ENCODE data around the gene P2RX1. TPM values are rescaled to one million over a fixed set of nuclear protein-coding genes. Genes with fewer than 3 reads are reported as not detected.

P2RX1 gene
- total and polyA plus RNA-seq, 12 donors: 0.27 to 2.6 (median 0.49) TPM

DNA sequence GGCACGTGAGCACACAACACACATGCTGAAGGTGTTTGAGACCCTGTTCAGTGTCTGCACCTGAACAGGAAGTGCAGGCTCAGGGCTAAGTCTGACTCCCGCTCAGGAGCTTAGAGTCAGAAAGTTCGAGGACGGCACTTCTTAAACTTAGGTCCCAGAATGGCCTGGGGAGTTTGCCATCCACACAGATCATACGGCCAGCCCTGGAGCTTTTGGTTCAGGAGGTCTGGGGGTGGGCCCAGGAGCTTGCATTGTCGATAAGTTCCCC, 19.4 kb downstream of the P2RX1 start:
- Histone ChIP-seq H3K4me3 (no peak overlapping the region), H3K4me1 (peaks cover 11 to 43% (median 37%) of the 10 kb centered on the region in 9 donors), H3K36me3 (peaks cover 0 to 5% (median 0%) of the 10 kb centered on the region in 9 donors), H3K27me3 (no peaks in the 10 kb centered on the region), H3K9me3 (no peaks in the 10 kb centered on the region), H3K27ac (peak overlapping the region in 1 of 10 donors; percentile 26)
- no peak for DNase-seq
- no peak for ATAC-seq
- 74 to 86% methylated on average over 6 of the region's 6 CpGs for WGBS, 2 donors
- no peak for TF ChIP-seq CTCF (IDR thresholded peaks at IDR 0.05)
- intact Hi-C loops (cut with DNase I): no loop called here

DNA sequence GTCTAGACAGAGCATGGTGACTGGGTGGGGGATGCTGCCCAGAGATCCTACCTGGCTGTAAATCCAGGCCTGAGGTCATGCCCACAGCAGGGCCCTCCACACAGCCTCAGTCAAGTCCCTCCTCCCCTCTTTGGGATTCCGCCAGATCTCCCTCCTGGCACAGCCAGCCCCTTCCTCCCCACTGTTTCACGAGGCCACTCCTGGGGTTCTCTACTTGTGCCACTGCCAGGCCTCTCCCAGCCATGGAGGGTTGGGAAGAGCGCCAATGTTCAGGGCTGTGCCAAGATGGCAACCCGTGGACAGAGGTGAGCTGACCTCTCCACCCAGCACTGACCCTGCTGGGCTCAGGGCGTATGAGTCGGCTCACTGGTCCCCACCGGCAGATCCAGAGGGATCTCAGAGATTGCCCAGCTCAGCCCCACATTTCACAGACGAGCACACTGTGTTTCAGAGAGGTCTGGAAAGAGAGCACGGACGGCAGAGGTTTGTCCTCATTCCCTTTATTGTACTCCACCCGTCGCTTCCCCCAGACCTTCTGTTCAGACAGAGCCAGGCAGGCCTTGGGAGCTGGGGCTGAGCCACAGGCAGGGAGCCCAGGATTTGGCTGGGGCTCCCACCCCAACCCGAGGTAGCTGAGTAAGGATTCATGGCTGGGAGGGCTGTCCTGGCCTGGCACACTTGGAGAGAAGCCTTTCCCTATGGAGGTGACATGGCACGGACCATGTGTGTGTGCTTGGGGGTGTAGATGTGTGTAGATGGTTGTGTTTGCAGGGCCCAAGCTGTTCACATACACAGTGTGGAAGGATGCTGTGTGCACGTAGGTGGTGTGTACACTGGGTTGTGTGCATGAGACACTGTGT, 19.9 kb downstream of the P2RX1 start:
- no peak for DNase-seq
- ATAC-seq: no peak
- no peak for TF ChIP-seq CTCF (IDR thresholded peaks at IDR 0.05)
- Histone ChIP-seq H3K9me3 (no peaks in the 10 kb centered on the region), H3K4me3 (no peak overlapping the region), H3K27me3 (no peaks in the 10 kb centered on the region), H3K36me3 (peaks cover 0 to 5% (median 0%) of the 10 kb centered on the region in 9 donors), H3K27ac (peak overlapping the region in 7 of 10 donors; percentile 11 to 91 (median 50)), H3K4me1 (peaks cover 17 to 49% (median 42%) of the 10 kb centered on the region in 9 donors)
- intact Hi-C loops (cut with DNase I): no loop called here
- WGBS, 2 donors: 65 to 72% methylated on average over 15 of the region's 15 CpGs

DNA sequence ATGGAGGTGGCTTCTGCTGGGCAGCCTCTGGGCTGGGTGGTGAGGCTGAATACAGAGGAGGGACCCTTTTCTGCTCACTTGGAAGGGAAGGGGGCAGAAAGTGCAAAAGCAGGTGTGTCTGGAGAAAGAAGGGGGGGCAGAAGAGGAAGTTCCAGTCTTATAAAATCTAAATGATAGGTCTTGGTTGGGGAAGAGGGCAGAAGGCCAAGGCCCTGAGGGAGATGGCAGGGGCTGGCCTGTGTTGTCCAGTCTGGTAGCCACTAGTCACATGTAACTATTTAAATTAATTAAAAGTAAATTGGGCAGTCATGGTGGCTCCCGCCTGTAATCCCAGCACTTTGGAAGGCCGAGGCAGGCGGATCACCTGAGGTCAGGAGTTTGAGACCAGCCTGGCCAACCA, 20.9 kb downstream of the P2RX1 start:
- Histone ChIP-seq H3K36me3 (peaks cover 0 to 5% (median 0%) of the 10 kb centered on the region in 9 donors), H3K9me3 (no peaks in the 10 kb centered on the region), H3K27ac (peak overlapping the region; percentile 55 to 91 (median 84)), H3K4me3 (no peak overlapping the region), H3K4me1 (peaks cover 18 to 59% (median 47%) of the 10 kb centered on the region in 9 donors), H3K27me3 (no peaks in the 10 kb centered on the region)
- ATAC-seq (no peak), DNase-seq (no peak)
- 98% methylated on average over 3 of the region's 3 CpGs for WGBS, 2 donors
- no peak for TF ChIP-seq CTCF (IDR thresholded peaks at IDR 0.05)
- intact Hi-C loops (cut with DNase I): no loop called here

GRCh38 chr17:3894911-3895343, 21.3 kb downstream of the P2RX1 start:
- WGBS, 2 donors: 24 to 27% methylated on average over 2 of the region's 2 CpGs

More at GRCh38 chr17:3894911-3895343, 21.3 kb downstream of the P2RX1 start:
- intact Hi-C loops (cut with DNase I): no loop called here
- DNase-seq (peak in 1 of 2 donors; percentile 69), ATAC-seq (peak; percentile 4 to 53 (median 22))
- H3K27ac ChIP-seq: peak overlapping the region; percentile 55 to 91 (median 84)
- no peak overlapping the region for H3K4me3 ChIP-seq
- H3K36me3 ChIP-seq: peaks cover 0 to 5% (median 0%) of the 10 kb centered on the region in 9 donors
- H3K4me1 ChIP-seq: peaks cover 21 to 63% (median 51%) of the 10 kb centered on the region in 9 donors
- no peaks in the 10 kb centered on the region for H3K9me3 ChIP-seq
- no peaks in the 10 kb centered on the region for H3K27me3 ChIP-seq
- no peak for TF ChIP-seq CTCF (IDR thresholded peaks at IDR 0.05)
